Neural progenitor cell (in vitro differentiated cells): Measurements from ENCODE around the gene ZP1. TPM values are rescaled to one million over a fixed set of nuclear protein-coding genes. Genes with fewer than 3 reads are reported as not detected.

Experiments used
- DNase-seq: peaks from one replicate; pipeline ENCODE4 v3.0.0-alpha.2; 2016; ENCODE audit warnings: low spot score
- H2AFZ ChIP-seq: fragments of 200-600 bp; sonication (generic); replicated peaks from 2 replicates; pipeline ENCODE4 v1.6.1; 2016; ENCODE audit warnings: antibody characterized with exemption
- H3F3A ChIP-seq: fragments of 200-600 bp; sonication (generic); 2 replicates; pipeline ENCODE4 v1.6.1; 2016; ENCODE audit warnings: antibody characterized with exemption, low read depth
- H3K27ac ChIP-seq: fragments of 200-600 bp; sonication (generic); 2 replicates; pipeline ENCODE4 v1.5.1; 2016; ENCODE audit warnings: mild to moderate bottlenecking
- H3K27me3 ChIP-seq: fragments of 200-600 bp; sonication (generic); 2 replicates; pipeline ENCODE4 v1.6.1; 2016; ENCODE audit warnings: mild to moderate bottlenecking, moderate library complexity
- H3K36me3 ChIP-seq: fragments of 200-600 bp; sonication (generic); 2 replicates; pipeline ENCODE4 v1.5.1; 2016
- H3K4me1 ChIP-seq: fragments of 200-600 bp; sonication (generic); 2 replicates; pipeline ENCODE4 v1.6.1; 2016; ENCODE audit warnings: mixed run types
- H3K4me2 ChIP-seq: fragments of 200-600 bp; sonication (generic); 2 replicates; pipeline ENCODE4 v1.6.1; 2016
- H3K4me3 ChIP-seq: fragments of 200-600 bp; sonication (generic); 2 replicates; pipeline ENCODE4 v1.5.1; 2016
- H3K79me2 ChIP-seq: fragments of 200-600 bp; sonication (generic); 2 replicates; pipeline ENCODE4 v1.6.1; 2016; ENCODE audit warnings: low read depth
- H3K9ac ChIP-seq: fragments of 200-600 bp; sonication (generic); 2 replicates; pipeline ENCODE4 v1.6.1; 2016
- H3K9me3 ChIP-seq: fragments of 200-600 bp; sonication (generic); 2 replicates; pipeline ENCODE4 v1.5.1; 2016; ENCODE audit warnings: low read depth
- H4K20me1 ChIP-seq: fragments of 200-600 bp; sonication (generic); 2 replicates; pipeline ENCODE4 v1.6.1; 2016; ENCODE audit warnings: low read depth
- H3K27ac Mint-ChIP-seq: 3 replicates; pipeline ENCODE4 v1.8.0; 2021; ENCODE audit warnings: mixed read lengths
- H3K27me3 Mint-ChIP-seq: 2 replicates; pipeline ENCODE4 v1.8.0; 2022; ENCODE audit warnings: low read depth, mild to moderate bottlenecking, inconsistent platforms, moderate library complexity, mixed read lengths; ENCODE audit not compliant: insufficient read depth
- H3K36me3 Mint-ChIP-seq: 3 replicates; pipeline ENCODE4 v1.8.0; 2021; ENCODE audit warnings: mixed read lengths
- H3K4me1 Mint-ChIP-seq: 3 replicates; pipeline ENCODE4 v1.8.0; 2021; ENCODE audit warnings: mixed read lengths
- H3K4me3 Mint-ChIP-seq: 3 replicates; pipeline ENCODE4 v1.8.0; 2021; ENCODE audit warnings: mild to moderate bottlenecking, moderate library complexity, mixed read lengths
- H3K9me3 Mint-ChIP-seq: 3 replicates; pipeline ENCODE4 v1.8.0; 2020; ENCODE audit warnings: mixed read lengths
- CTCF ChIP-seq: fragments of 200-600 bp; sonication (generic); IDR thresholded peaks from 2 replicates; pipeline ENCODE4 v1.5.1; 2017; ENCODE audit warnings: antibody characterized with exemption, mild to moderate bottlenecking
- EZH2 ChIP-seq: fragments of 200-600 bp; sonication (generic); IDR thresholded peaks from 2 replicates; pipeline ENCODE4 v1.6.1; 2017; ENCODE audit warnings: antibody characterized with exemption, mild to moderate bottlenecking, moderate library complexity
- EZH2phosphoT487 ChIP-seq: fragments of 200-600 bp; sonication (generic); IDR thresholded peaks from 2 replicates; pipeline ENCODE4 v1.6.1; 2017; ENCODE audit warnings: antibody characterized with exemption
- total RNA-seq: library from RNA; depleted of rRNA; stranded (reverse); fragments of >200 nt; gene quantifications from 2 replicates; pipeline ENCODE4 v1.2.3, GENCODE V29; 2015; ENCODE audit warnings: low replicate concordance

The ZP1 gene
- total RNA-seq, 1 donor from 2014 or later, result not detected

- Histone ChIP-seq H3K4me3 (no peak overlapping the region), H3K9ac (no peak overlapping the region)
These were observed 26.6 kb upstream of the ZP1 start for GRCh38 chr11:60840470-60841430.

DNA sequence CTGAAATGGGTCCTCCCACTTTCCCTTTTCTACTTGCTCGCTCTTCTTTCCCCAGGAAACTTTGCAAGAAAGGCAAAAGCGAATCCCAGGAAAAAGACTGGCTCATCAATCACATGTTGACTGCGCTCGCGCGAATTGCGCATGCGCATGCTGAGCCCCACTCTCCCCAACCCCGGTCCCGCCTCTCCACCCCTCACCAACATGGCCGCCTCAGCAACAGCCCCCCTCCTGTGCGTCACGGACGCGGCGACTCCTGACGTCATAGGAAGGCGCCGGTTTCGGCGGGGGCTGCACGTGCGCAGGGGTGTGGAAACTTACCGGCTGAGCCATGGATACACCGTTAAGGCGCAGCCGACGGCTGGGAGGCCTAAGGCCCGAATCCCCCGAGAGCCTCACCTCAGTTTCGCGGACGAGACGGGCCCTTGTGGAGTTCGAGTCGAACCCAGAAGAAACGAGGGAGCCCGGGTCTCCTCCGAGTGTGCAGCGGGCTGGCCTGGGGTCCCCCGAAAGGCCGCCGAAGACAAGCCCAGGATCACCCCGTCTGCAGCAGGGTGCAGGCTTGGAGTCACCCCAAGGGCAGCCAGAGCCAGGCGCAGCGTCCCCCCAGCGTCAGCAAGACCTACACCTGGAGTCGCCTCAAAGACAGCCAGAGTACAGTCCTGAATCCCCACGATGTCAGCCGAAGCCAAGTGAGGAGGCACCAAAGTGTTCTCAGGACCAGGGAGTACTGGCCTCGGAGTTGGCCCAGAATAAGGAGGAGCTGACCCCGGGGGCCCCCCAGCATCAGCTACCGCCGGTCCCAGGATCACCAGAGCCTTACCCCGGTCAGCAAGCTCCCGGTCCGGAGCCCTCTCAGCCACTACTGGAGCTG, 25.3 kb upstream of the ZP1 start, which contains the start of gene CCDC86:
Gene CCDC86, plus strand, starts transcription at position 317 of the 871 bp plus-strand sequence. Its CDS starts 12 bp downstream, at position 329.
- H3K36me3 ChIP-seq, result no peaks in the 10 kb centered on the region
- peak within 1 kb of the TSS; percentile 94 for H2AFZ ChIP-seq
- H3F3A ChIP-seq, result no peaks in the 10 kb centered on the region

More at GRCh38 chr11:60840470-60841430, 26.6 kb upstream of the ZP1 start:
- DNase-seq, result no peak
- peak overlapping the region; percentile 91 for H3K4me3 Mint-ChIP-seq
- H4K20me1 ChIP-seq, result no peaks in the 10 kb centered on the region
- no peak overlapping the region for H3K27ac ChIP-seq
- no peak overlapping the region for H3K27ac Mint-ChIP-seq
- no peak overlapping the region for H2AFZ ChIP-seq
- H3K9me3 Mint-ChIP-seq, result no peaks in the 10 kb centered on the region
- H3K4me2 ChIP-seq, result no peak overlapping the region
- TF ChIP-seq EZH2phosphoT487 (no peak), EZH2 (no peak), CTCF (no peak)
- H3K27me3 ChIP-seq, result peaks cover 2% of the 10 kb centered on the region
- H3K36me3 ChIP-seq, result no peaks in the 10 kb centered on the region
- H3K27me3 Mint-ChIP-seq, result peaks cover 3% of the 10 kb centered on the region
- peaks cover 17% of the 10 kb centered on the region for H3K4me1 ChIP-seq
- H3K4me1 Mint-ChIP-seq, result peaks cover 35% of the 10 kb centered on the region
- no peaks in the 10 kb centered on the region for H3K9me3 ChIP-seq
- peaks cover 9% of the 10 kb centered on the region for H3K36me3 Mint-ChIP-seq
- H3F3A ChIP-seq, result no peaks in the 10 kb centered on the region
- peaks cover 30% of the 10 kb centered on the region for H3K79me2 ChIP-seq

More for the DNA sequence above, 25.3 kb upstream of the ZP1 start, which contains the start of gene CCDC86:
- Histone ChIP-seq H3K4me3 (peak within 1 kb of the TSS; percentile 77), H3K27ac (no peak within 1 kb of the TSS), H3K9ac (peak within 1 kb of the TSS; percentile 85), H4K20me1 (no peaks in the 10 kb centered on the region), H3K4me2 (peak within 1 kb of the TSS; percentile 94), H3K4me1 (peaks cover 17% of the 10 kb centered on the region), H3K27me3 (no peaks in the 10 kb centered on the region), H3K79me2 (peaks cover 30% of the 10 kb centered on the region), H3K9me3 (no peaks in the 10 kb centered on the region)
- H3K9me3 Mint-ChIP-seq, result no peaks in the 10 kb centered on the region
- peak within 1 kb of the TSS; percentile 91 for H3K4me3 Mint-ChIP-seq
- peaks cover 3% of the 10 kb centered on the region for H3K27me3 Mint-ChIP-seq
- TF ChIP-seq EZH2, result no peak
- no peak for TF ChIP-seq EZH2phosphoT487
- TF ChIP-seq CTCF, result no peak
- peak; percentile 96 for DNase-seq
- peaks cover 35% of the 10 kb centered on the region for H3K4me1 Mint-ChIP-seq
- H3K27ac Mint-ChIP-seq, result peak within 1 kb of the TSS; percentile 96
- H3K36me3 Mint-ChIP-seq, result peaks cover 9% of the 10 kb centered on the region
